IPS-20b (cell line): ENCODE results near the gene CCDC144A.
"Not testable (repeated sequence)": the region's sequence is repeated elsewhere in the genome, so short reads cannot be mapped to it uniquely, and the experiment has no call there.

Experiments used
- H3K27ac ChIP-seq: one replicate; pipeline ENCODE4 v1.5.1; 2013; ENCODE audit warnings: low read length
- H3K27me3 ChIP-seq: 2 replicates; pipeline ENCODE4 v1.6.1; 2013; ENCODE audit warnings: mild to moderate bottlenecking, low read length, inconsistent platforms; ENCODE audit not compliant: insufficient read depth
- H3K36me3 ChIP-seq: 2 replicates; pipeline ENCODE4 v1.6.1; 2013; ENCODE audit warnings: low read depth, mild to moderate bottlenecking, inconsistent platforms, low read length, moderate library complexity; ENCODE audit not compliant: insufficient read depth
- H3K4me1 ChIP-seq: 2 replicates; pipeline ENCODE4 v1.6.1; 2013; ENCODE audit warnings: mild to moderate bottlenecking, control low read depth, inconsistent platforms, low read length, moderate library complexity; ENCODE audit not compliant: insufficient read depth
- H3K4me3 ChIP-seq: 2 replicates; pipeline ENCODE4 v1.5.1; 2013; ENCODE audit warnings: mild to moderate bottlenecking, low read length, inconsistent platforms
- H3K9ac ChIP-seq: 2 replicates; pipeline ENCODE4 v1.6.1; 2013; ENCODE audit warnings: low read depth, mild to moderate bottlenecking, inconsistent platforms, low read length, moderate library complexity
- H3K9me3 ChIP-seq: 2 replicates; pipeline ENCODE4 v1.6.1; 2013; ENCODE audit warnings: mild to moderate bottlenecking, low read depth, low read length, inconsistent platforms; ENCODE audit not compliant: insufficient read depth

Gene CCDC144A

GRCh38 chr17:16757520-16757919 lies 67.5 kb downstream of the CCDC144A start:
- H3K4me3 ChIP-seq, H3K9ac ChIP-seq, H3K27me3 ChIP-seq, H3K4me1 ChIP-seq, H3K9me3 ChIP-seq, H3K27ac ChIP-seq, H3K36me3 ChIP-seq: not testable (repeated sequence)

GRCh38 chr17:16758177-16758576 lies 68.1 kb downstream of the CCDC144A start:
- H3K9me3 ChIP-seq, H3K27ac ChIP-seq, H3K4me1 ChIP-seq, H3K36me3 ChIP-seq, H3K4me3 ChIP-seq, H3K27me3 ChIP-seq, H3K9ac ChIP-seq: not testable (repeated sequence)

- H3K9ac ChIP-seq, H3K27ac ChIP-seq, H3K4me1 ChIP-seq, H3K27me3 ChIP-seq, H3K4me3 ChIP-seq, H3K9me3 ChIP-seq, H3K36me3 ChIP-seq: not testable (repeated sequence)
These were observed 78.5 kb downstream of the CCDC144A start for GRCh38 chr17:16768290-16769175.

- not testable (repeated sequence) for H3K27me3 ChIP-seq, H3K9ac ChIP-seq, H3K27ac ChIP-seq, H3K9me3 ChIP-seq, H3K36me3 ChIP-seq, H3K4me3 ChIP-seq, H3K4me1 ChIP-seq
These were observed 82.5 kb downstream of the CCDC144A start for GRCh38 chr17:16772394-16773145.

- H3K27me3 ChIP-seq, result not testable (repeated sequence)
These were observed 83.1 kb downstream of the CCDC144A start for GRCh38 chr17:16773146-16773522.

GRCh38 chr17:16787851-16788250 lies 97.8 kb downstream of the CCDC144A start:
- not testable (repeated sequence) for H3K36me3 ChIP-seq, H3K4me1 ChIP-seq, H3K27me3 ChIP-seq, H3K9ac ChIP-seq, H3K4me3 ChIP-seq, H3K9me3 ChIP-seq, H3K27ac ChIP-seq

More at GRCh38 chr17:16773146-16773522, 83.1 kb downstream of the CCDC144A start:
- not testable (repeated sequence) for H3K9ac ChIP-seq, H3K9me3 ChIP-seq, H3K27ac ChIP-seq, H3K4me1 ChIP-seq, H3K4me3 ChIP-seq, H3K36me3 ChIP-seq

- H3K36me3 ChIP-seq, H3K27ac ChIP-seq, H3K4me1 ChIP-seq, H3K9me3 ChIP-seq, H3K4me3 ChIP-seq, H3K9ac ChIP-seq, H3K27me3 ChIP-seq: not testable (repeated sequence)
These were observed 99.0 kb downstream of the CCDC144A start for GRCh38 chr17:16788889-16789536.

GRCh38 chr17:16789622-16790021 lies 99.6 kb downstream of the CCDC144A start:
- not testable (repeated sequence) for H3K9ac ChIP-seq, H3K4me3 ChIP-seq, H3K9me3 ChIP-seq, H3K36me3 ChIP-seq, H3K27me3 ChIP-seq, H3K4me1 ChIP-seq, H3K27ac ChIP-seq

GRCh38 chr17:16790313-16790871 lies 100.4 kb downstream of the CCDC144A start:
- H3K9ac ChIP-seq, H3K27ac ChIP-seq, H3K4me1 ChIP-seq, H3K9me3 ChIP-seq, H3K36me3 ChIP-seq, H3K4me3 ChIP-seq, H3K27me3 ChIP-seq: not testable (repeated sequence)

GRCh38 chr17:16794215-16794614 lies 104.2 kb downstream of the CCDC144A start:
- H3K9ac ChIP-seq, H3K36me3 ChIP-seq, H3K9me3 ChIP-seq, H3K27ac ChIP-seq, H3K4me3 ChIP-seq, H3K4me1 ChIP-seq, H3K27me3 ChIP-seq: not testable (repeated sequence)

GRCh38 chr17:16795894-16796293 lies 105.9 kb downstream of the CCDC144A start:
- H3K9ac ChIP-seq, H3K36me3 ChIP-seq, H3K27ac ChIP-seq, H3K9me3 ChIP-seq, H3K4me1 ChIP-seq, H3K4me3 ChIP-seq, H3K27me3 ChIP-seq: not testable (repeated sequence)

GRCh38 chr17:16804851-16805250 lies 114.8 kb downstream of the CCDC144A start:
- H3K36me3 ChIP-seq, H3K4me3 ChIP-seq, H3K4me1 ChIP-seq, H3K9me3 ChIP-seq, H3K27me3 ChIP-seq, H3K9ac ChIP-seq, H3K27ac ChIP-seq: not testable (repeated sequence)
